ENCODE measurements around the gene MECR.
"Not testable (repeated sequence)": the region's sequence is repeated elsewhere in the genome, so short reads cannot be mapped to it uniquely, and the experiment has no call there.

The MECR gene

GRCh38 chr1:29156543-29157268, 74.0 kb downstream of the MECR start:
- peak; percentile 35 to 84 for DNase-seq (ENCODE audit: low read depth in 2 of 2)
- H3K4me3 ChIP-seq (replicated peaks in 1 of 2; ENCODE audit: low read depth in 2 of 2, low read length in 2 of 2): no peak overlapping the region
- TF ChIP-seq, protein P1, sequence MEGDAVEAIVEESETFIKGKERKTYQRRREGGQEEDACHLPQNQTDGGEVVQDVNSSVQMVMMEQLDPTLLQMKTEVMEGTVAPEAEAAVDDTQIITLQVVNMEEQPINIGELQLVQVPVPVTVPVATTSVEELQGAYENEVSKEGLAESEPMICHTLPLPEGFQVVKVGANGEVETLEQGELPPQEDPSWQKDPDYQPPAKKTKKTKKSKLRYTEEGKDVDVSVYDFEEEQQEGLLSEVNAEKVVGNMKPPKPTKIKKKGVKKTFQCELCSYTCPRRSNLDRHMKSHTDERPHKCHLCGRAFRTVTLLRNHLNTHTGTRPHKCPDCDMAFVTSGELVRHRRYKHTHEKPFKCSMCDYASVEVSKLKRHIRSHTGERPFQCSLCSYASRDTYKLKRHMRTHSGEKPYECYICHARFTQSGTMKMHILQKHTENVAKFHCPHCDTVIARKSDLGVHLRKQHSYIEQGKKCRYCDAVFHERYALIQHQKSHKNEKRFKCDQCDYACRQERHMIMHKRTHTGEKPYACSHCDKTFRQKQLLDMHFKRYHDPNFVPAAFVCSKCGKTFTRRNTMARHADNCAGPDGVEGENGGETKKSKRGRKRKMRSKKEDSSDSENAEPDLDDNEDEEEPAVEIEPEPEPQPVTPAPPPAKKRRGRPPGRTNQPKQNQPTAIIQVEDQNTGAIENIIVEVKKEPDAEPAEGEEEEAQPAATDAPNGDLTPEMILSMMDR (IDR thresholded peaks at IDR 0.05; ENCODE audit: low read depth, low read length): no peak

GRCh38 chr1:29152046-29152805, 78.5 kb downstream of the MECR start:
- TF ChIP-seq, protein P1 (IDR thresholded peaks at IDR 0.05; ENCODE audit: low read depth, low read length): no peak
- no peak for DNase-seq (ENCODE audit: low read depth in 2 of 2)
- H3K4me3 ChIP-seq (replicated peaks in 1 of 2; ENCODE audit: low read depth in 2 of 2, low read length in 2 of 2): no peak overlapping the region

GRCh38 chr1:29150346-29150745, 80.4 kb downstream of the MECR start:
- H3K4me3 ChIP-seq (replicated peaks in 1 of 2; ENCODE audit: low read depth in 2 of 2, low read length in 2 of 2); DNase-seq (ENCODE audit: low read depth in 2 of 2): not testable (repeated sequence)

GRCh38 chr1:29148656-29149491, 81.9 kb downstream of the MECR start:
- no peak overlapping the region for H3K4me3 ChIP-seq (replicated peaks in 1 of 2; ENCODE audit: low read depth in 2 of 2, low read length in 2 of 2)
- TF ChIP-seq, protein P1 (IDR thresholded peaks at IDR 0.05; ENCODE audit: low read depth, low read length): no peak
- no peak for DNase-seq (ENCODE audit: low read depth in 2 of 2)

DNA sequence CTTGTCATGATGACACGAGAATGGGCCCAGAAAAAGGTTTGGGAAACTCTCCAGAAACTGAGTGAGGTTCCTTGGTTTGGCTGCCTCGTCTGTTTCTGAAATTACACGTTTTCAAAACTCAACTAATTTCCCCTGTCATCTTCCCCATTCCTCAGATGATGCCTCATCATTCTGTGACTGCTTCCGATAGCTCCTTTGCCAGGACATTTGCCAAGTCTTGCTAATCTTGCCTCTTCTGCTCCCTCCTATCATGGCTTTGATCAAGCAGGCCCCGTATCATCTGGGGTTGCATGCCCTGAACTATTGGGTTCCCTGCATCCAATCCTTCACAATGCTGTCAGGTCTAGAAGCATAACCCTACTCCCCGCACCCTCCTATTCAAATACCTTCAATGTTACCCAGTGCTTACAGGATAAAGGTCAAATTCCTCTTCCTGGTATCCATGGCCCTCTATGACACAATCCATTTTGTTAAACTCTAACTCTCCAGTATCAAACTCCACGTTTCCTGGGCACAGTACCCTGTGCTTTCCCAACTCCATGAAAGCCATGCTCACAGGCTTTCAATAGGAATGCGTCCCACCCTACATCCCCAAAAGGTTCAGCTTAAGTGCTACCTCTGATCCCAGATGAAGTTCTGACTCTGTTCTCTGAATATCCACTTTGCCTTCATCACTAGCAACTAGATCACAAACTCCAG, 84.8 kb downstream of the MECR start:
- TF ChIP-seq, protein P1 (IDR thresholded peaks at IDR 0.05; ENCODE audit: low read depth, low read length): no peak
- H3K4me3 ChIP-seq (replicated peaks in 1 of 2; ENCODE audit: low read depth in 2 of 2, low read length in 2 of 2): no peak overlapping the region
- DNase-seq (ENCODE audit: low read depth in 2 of 2): peak; percentile 75 to 90

- TF ChIP-seq, protein P1 (IDR thresholded peaks at IDR 0.05; ENCODE audit: low read depth, low read length): no peak
- DNase-seq (ENCODE audit: low read depth in 2 of 2): no peak
Measured at GRCh38 chr1:29144178-29144577, 86.6 kb downstream of the MECR start.

More at GRCh38 chr1:29144178-29144577, 86.6 kb downstream of the MECR start:
- no peak overlapping the region for H3K4me3 ChIP-seq (replicated peaks in 1 of 2; ENCODE audit: low read depth in 2 of 2, low read length in 2 of 2)

Data from cardiac fibroblast (primary cell).